H1 (cell line): ENCODE measurements around the gene TNFRSF11A. TPM values are rescaled to one million over a fixed set of nuclear protein-coding genes. Genes with fewer than 3 reads are reported as not detected.

Experiments used
- CTCF ChIA-PET: fragments of 300-600 bp; sonication (Branson Sonifier 250); formaldehyde crosslinking; loops from one replicate; lab custom pipeline; 2021; ENCODE audit not compliant: partially characterized antibody; lab: Charles Lee
- POLR2A ChIA-PET: fragments of 300-600 bp; sonication (Branson Sonifier 250); formaldehyde crosslinking; loops from one replicate; lab custom pipeline; 2021; ENCODE audit warnings: inconsistent platforms; ENCODE audit not compliant: partially characterized antibody; lab: Charles Lee
- DNase-seq, 2 experiments: peaks; one replicate each; pipeline versions ENCODE4 v3.0.0 to v3.0.0-alpha.2; 2010 to 2022; ENCODE audit warnings: low spot score in 2 of 2, low read depth in 1 of 2, mixed read lengths in 1 of 2
- FAIRE-seq: peaks from 2 replicates; lab custom pipeline; 2011; peaks lifted over from hg19 to GRCh38; lab: Jason Lieb, UNC
- H2AFZ ChIP-seq: 2 replicates; pipeline ENCODE4 v1.8.1; 2012; ENCODE audit warnings: low read length, inconsistent platforms
- H2AK5ac ChIP-seq: 2 replicates; pipeline ENCODE4 v1.6.1; 2013; ENCODE audit warnings: low read depth, low read length
- H2BK120ac ChIP-seq: replicated peaks from 2 replicates; pipeline ENCODE3; 2013; ENCODE audit warnings: low read depth, low read length, inconsistent platforms
- H2BK12ac ChIP-seq: 2 replicates; pipeline ENCODE4 v1.6.1; 2013; ENCODE audit warnings: low read depth, low read length
- H2BK15ac ChIP-seq: 2 replicates; pipeline ENCODE4 v1.6.1; 2013; ENCODE audit warnings: low read length
- H2BK20ac ChIP-seq: 2 replicates; pipeline ENCODE4 v1.6.1; 2013; ENCODE audit warnings: low read length
- H2BK5ac ChIP-seq: 2 replicates; pipeline ENCODE4 v1.6.1; 2013; ENCODE audit warnings: low read depth, low read length
- H3K14ac ChIP-seq: 2 replicates; pipeline ENCODE4 v1.6.1; 2013; ENCODE audit warnings: inconsistent platforms; ENCODE audit not compliant: insufficient read length
- H3K18ac ChIP-seq: 2 replicates; pipeline ENCODE4 v1.6.1; 2013; ENCODE audit warnings: low read length; ENCODE audit errors: extremely low read depth
- H3K23ac ChIP-seq: 2 replicates; pipeline ENCODE4 v1.6.1; 2013; ENCODE audit warnings: inconsistent platforms; ENCODE audit not compliant: insufficient read length
- H3K23me2 ChIP-seq: 2 replicates; pipeline ENCODE4 v1.6.1; 2013; ENCODE audit warnings: low read depth, low read length
- H3K27ac ChIP-seq: 2 replicates; pipeline ENCODE4 v1.6.1; 2011; ENCODE audit warnings: low read depth, low read length, inconsistent platforms
- H3K27me3 ChIP-seq, 4 experiments: replicated peaks in 1 of 4; 1 replicate in 1 of 4; 2 replicates in 3 of 4; pipeline versions ENCODE4 v1.6.1 to v1.8.1; 2011 to 2013; ENCODE audit warnings: low read length in 3 of 4, mild to moderate bottlenecking in 3 of 4, inconsistent platforms in 2 of 4, mixed read lengths in 2 of 4, moderate library complexity in 1 of 4; ENCODE audit not compliant: control insufficient read depth in 3 of 4, insufficient read depth in 3 of 4; ENCODE audit errors: extremely low read depth in 1 of 4
- H3K36me3 ChIP-seq, 4 experiments: 2 replicates each; pipeline versions ENCODE4 v1.6.1 to v1.8.1; 2011 to 2013; ENCODE audit warnings: mild to moderate bottlenecking in 4 of 4, low read length in 3 of 4, moderate library complexity in 2 of 4, control low read depth in 1 of 4, inconsistent platforms in 1 of 4; ENCODE audit not compliant: insufficient read depth in 4 of 4, control insufficient read depth in 2 of 4
- H3K4ac ChIP-seq: replicated peaks from 2 replicates; pipeline ENCODE3; 2013; ENCODE audit warnings: low read length, low read depth, mixed read lengths, inconsistent platforms; ENCODE audit not compliant: insufficient read length
- H3K4me1 ChIP-seq, 4 experiments: replicated peaks in 1 of 4; 1 replicate in 1 of 4; 2 replicates in 3 of 4; pipeline versions ENCODE4 v1.6.1 to v1.8.1; 2011 to 2013; ENCODE audit warnings: low read length in 3 of 4, inconsistent platforms in 2 of 4, mixed read lengths in 1 of 4; ENCODE audit not compliant: insufficient read depth in 4 of 4, control insufficient read depth in 3 of 4
- H3K4me2 ChIP-seq, 2 experiments: 2 replicates each; pipeline versions ENCODE4 v1.6.1 to v1.8.1; 2011 to 2013; ENCODE audit warnings: low read depth in 2 of 2, low read length in 2 of 2, control low read depth in 1 of 2, inconsistent platforms in 1 of 2, mild to moderate bottlenecking in 1 of 2; ENCODE audit not compliant: insufficient read depth in 1 of 2
- H3K4me3 ChIP-seq, 4 experiments: fragments of 200-600, 300-600 bp in 1 of 4; sonication (generic), shearing (Covaris generic), sonication (Bioruptor Twin) in 1 of 4; 2 replicates each; pipeline versions ENCODE4 v1.5.1 to v1.8.1; 2011 to 2016; ENCODE audit warnings: low read length in 4 of 4, low read depth in 3 of 4, control low read depth in 2 of 4, inconsistent platforms in 2 of 4, mild to moderate bottlenecking in 2 of 4, mixed read lengths in 1 of 4, moderate library complexity in 1 of 4; ENCODE audit not compliant: insufficient read depth in 2 of 4; ENCODE audit errors: extremely low read depth in 1 of 4
- H3K56ac ChIP-seq: replicated peaks from 2 replicates; pipeline ENCODE3; 2013; ENCODE audit warnings: low read depth, mild to moderate bottlenecking, mixed read lengths, low read length, inconsistent platforms; ENCODE audit not compliant: insufficient read length
- H3K79me1 ChIP-seq: 2 replicates; pipeline ENCODE4 v1.6.1; 2013; ENCODE audit warnings: low read depth, low read length, control low read depth
- H3K79me2 ChIP-seq, 2 experiments: 2 replicates each; pipeline versions ENCODE4 v1.6.1 to v1.8.1; 2012 to 2013; ENCODE audit warnings: low read length in 2 of 2, mild to moderate bottlenecking in 2 of 2, inconsistent platforms in 1 of 2; ENCODE audit not compliant: insufficient read depth in 2 of 2, control insufficient read depth in 1 of 2
- H3K9ac ChIP-seq, 4 experiments: replicated peaks in 1 of 4; 1 replicate in 1 of 4; 2 replicates in 3 of 4; pipeline versions ENCODE4 v1.6.1 to v1.8.1; 2011 to 2013; ENCODE audit warnings: low read depth in 3 of 4, low read length in 3 of 4, control low read depth in 2 of 4, mild to moderate bottlenecking in 2 of 4, moderate library complexity in 2 of 4, inconsistent platforms in 1 of 4; ENCODE audit errors: extremely low read depth in 1 of 4
- H3K9me3 ChIP-seq, 2 experiments: 2 replicates each; pipeline versions ENCODE4 v1.6.1 to v1.8.1; 2012 to 2013; ENCODE audit warnings: mild to moderate bottlenecking in 2 of 2, moderate library complexity in 2 of 2, control low read depth in 1 of 2, inconsistent platforms in 1 of 2, low read depth in 1 of 2, low read length in 1 of 2, mixed read lengths in 1 of 2; ENCODE audit not compliant: insufficient read depth in 2 of 2
- H4K20me1 ChIP-seq, 2 experiments: replicated peaks in 1 of 2; 2 replicates each; pipeline versions ENCODE3 to v1.8.1; 2011 to 2013; ENCODE audit warnings: inconsistent platforms in 2 of 2, low read length in 2 of 2, mild to moderate bottlenecking in 1 of 2; ENCODE audit not compliant: insufficient read depth in 2 of 2, control insufficient read depth in 1 of 2
- H4K5ac ChIP-seq: 2 replicates; pipeline ENCODE4 v1.6.1; 2013; ENCODE audit warnings: low read length, low read depth, mixed read lengths, inconsistent platforms; ENCODE audit not compliant: insufficient read length
- H4K8ac ChIP-seq: 2 replicates; pipeline ENCODE4 v1.8.0; 2013; ENCODE audit warnings: mild to moderate bottlenecking, moderate library complexity, low read length, inconsistent platforms; ENCODE audit not compliant: insufficient read depth; ENCODE audit errors: extremely low read depth
- H4K91ac ChIP-seq: replicated peaks from 2 replicates; pipeline ENCODE3; 2013; ENCODE audit warnings: low read length, mixed read lengths, inconsistent platforms; ENCODE audit not compliant: insufficient read length
- RAD21 ChIP-seq, 2 experiments: IDR thresholded peaks in 1 of 2; conservative IDR thresholded peaks in 1 of 2; 2 replicates each; pipeline ENCODE4 v1.6.1; 2011; ENCODE audit warnings: low read depth in 2 of 2, low read length in 2 of 2, improper control_type of control experiment in 1 of 2, inconsistent platforms in 1 of 2, mild to moderate bottlenecking in 1 of 2, moderate library complexity in 1 of 2
- SP2 ChIP-seq: IDR thresholded peaks from 2 replicates; pipeline ENCODE4 v1.6.1; 2012; ENCODE audit warnings: mild to moderate bottlenecking, low read length, inconsistent platforms
- WGBS, 2 experiments: shearing (Covaris generic) in 1 of 2; methylation state at CpG; one replicate each; pipeline versions ENCODE4 v1.1.6 to v1.1.7; 2013 to 2015; ENCODE audit warnings: low lambda C conversion rate in 2 of 2, mixed read lengths in 2 of 2, inconsistent platforms in 1 of 2, low coverage in 1 of 2, missing lambda C conversion rate in 1 of 2; ENCODE audit not compliant: insufficient replicate concordance in 2 of 2, insufficient coverage in 1 of 2, insufficient read length in 1 of 2; ENCODE audit errors: extremely low coverage in 1 of 2, missing lambda C conversion rate in 1 of 2; 5-methylcytosine and 5-hydroxymethylcytosine counted together
- polyA plus RNA-seq, 7 experiments: library from polyadenylated mRNA; depleted of rRNA in 3 of 7; stranded (reverse) in 5 of 7; unstranded in 2 of 7; fragments of >200 nt in 5 of 7; fragments of 200-250 nt in 2 of 7; gene quantifications; 1 replicate in 5 of 7; 2 replicates in 1 of 7; 4 replicates in 1 of 7; pipeline versions ENCODE4 v1.2.1 to v1.2.3, GENCODE V29; 2011 to 2013; ENCODE audit warnings: missing spikeins in 2 of 7, mixed read lengths in 2 of 7
- total RNA-seq: library from RNA; stranded (reverse); fragmentation: NEBNext Ultra II Directional; extraction: Animal tissue kit (Norgen Biotek cat#: 25700); gene quantifications from 2 replicates; pipeline ENCODE4 v1.2.1, GENCODE V29; 2021
- TF ChIP-seq, protein P1 (sequence below): IDR thresholded peaks from 2 replicates; pipeline ENCODE4 v1.6.1; 2012; ENCODE audit warnings: inconsistent platforms

TNFRSF11A gene
- total and polyA plus RNA-seq, 2 of the 8 experiments (the other 6 are each of a cell fraction or from before 2014, with no cell fraction given) = 8.7 to 10.6 TPM

DNA sequence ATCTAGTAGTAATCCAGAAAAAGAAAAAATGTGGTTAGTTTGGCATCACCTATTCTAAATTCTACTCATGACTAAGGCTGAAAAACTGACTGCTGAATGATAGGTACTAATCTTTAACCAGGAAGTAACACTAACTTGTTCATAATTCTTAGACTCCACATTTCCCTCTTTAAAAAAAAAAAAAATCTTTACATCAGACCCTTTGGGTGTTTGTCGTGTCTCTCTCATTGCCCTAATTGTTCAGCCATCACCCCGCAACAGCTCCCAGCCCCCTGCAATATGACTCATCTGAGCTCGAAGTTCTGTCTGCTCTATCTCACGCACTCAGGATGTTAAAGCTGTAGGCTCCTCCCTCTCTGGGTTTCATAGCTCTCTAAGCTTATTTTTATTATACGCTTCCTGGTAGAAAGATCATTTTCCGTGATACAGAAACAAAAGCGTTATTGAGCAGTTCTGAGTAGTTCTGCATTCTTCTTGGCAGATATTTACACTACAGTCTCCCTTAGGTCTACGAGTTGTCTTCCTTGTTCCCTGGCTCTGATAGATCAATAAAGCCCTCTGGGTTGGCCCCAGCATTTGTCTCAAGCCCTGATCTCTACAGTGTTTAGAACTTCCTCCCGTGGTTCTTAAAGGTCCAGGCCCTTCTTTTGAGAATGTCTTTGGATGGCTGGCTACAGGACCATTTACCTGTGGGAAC, 95.6 kb downstream of the TNFRSF11A start:
- Histone ChIP-seq H3K14ac (no peak overlapping the region), H3K4me2 (no peak overlapping the region), H3K79me2 (no peaks in the 10 kb centered on the region), H4K8ac (no peak overlapping the region), H2AK5ac (no peak overlapping the region), H3K27ac (no peak overlapping the region), H2BK20ac (no peak overlapping the region), H2BK15ac (no peak overlapping the region), H4K91ac (no peak overlapping the region), H3K23me2 (0 out of 2 replicates have a peak, but pooled peaks cover 2% of the 10 kb centered on the region), H3K79me1 (no peaks in the 10 kb centered on the region), H2AFZ (no peak overlapping the region), H3K56ac (no peak overlapping the region), H2BK120ac (no peak overlapping the region), H3K23ac (no peak overlapping the region), H3K9me3 (no peaks in the 10 kb centered on the region), H4K20me1 (no peaks in the 10 kb centered on the region), H3K18ac (no peak overlapping the region), H2BK12ac (no peak overlapping the region), H3K36me3 (no peaks in the 10 kb centered on the region), H3K4me3 (no peak overlapping the region), H4K5ac (no peak overlapping the region), H3K9ac (no peak overlapping the region), H3K4ac (no peak overlapping the region), H3K4me1 (peaks cover 0 to 6% (median 4%) of the 10 kb centered on the region in 4 experiments; a peak in 5 of 7 replicates), H2BK5ac (no peak overlapping the region), H3K27me3 (no peaks in the 10 kb centered on the region)
- DNase-seq (no peak), FAIRE-seq (no peak)
- CTCF ChIA-PET = interaction anchor here (0.6 to 1.6 kb wide), 8 partner anchors 11 to 172 kb away, joined by 3 to 11 read pairs (median 4); no protein-coding TSS in a partner anchor
- POLR2A ChIA-PET = interaction anchor here (1.3 kb wide), 1 partner anchor 10 kb away, joined by 3 read pairs; no protein-coding TSS in a partner anchor
- 88% methylated on average over 9 of the region's 9 CpGs; no CpG with 5 or more reads in 1 of the 2 experiments for WGBS, 2 experiments
- TF ChIP-seq RAD21 (IDR thresholded peaks at IDR 0.05 in 1 of 2, conservative IDR thresholded peaks at IDR 0.05 in 1 of 2; ENCODE audit: low read depth in 2 of 2, low read length in 2 of 2) (no peak), SP2 (no peak)
- TF ChIP-seq, protein P1, sequence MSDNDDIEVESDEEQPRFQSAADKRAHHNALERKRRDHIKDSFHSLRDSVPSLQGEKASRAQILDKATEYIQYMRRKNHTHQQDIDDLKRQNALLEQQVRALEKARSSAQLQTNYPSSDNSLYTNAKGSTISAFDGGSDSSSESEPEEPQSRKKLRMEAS = no peak
